Peyer's patch (tissue), 4 donors: ENCODE data around the gene ALKBH6. TPM values are rescaled to one million over a fixed set of nuclear protein-coding genes. Genes with fewer than 3 reads are reported as not detected.
"Not testable (repeated sequence)": the region's sequence is repeated elsewhere in the genome, so short reads cannot be mapped to it uniquely, and the experiment has no call there.

Experiments used
- DNase-seq, 3 donors: peaks; one replicate each; pipeline ENCODE4 v3.0.0-alpha.2; 2017 to 2019
- H3K27ac ChIP-seq, 4 donors: fragments of 200-600 bp; sonication (generic); one replicate each; pipeline ENCODE4 v1.5.1; 2016 to 2019
- H3K27me3 ChIP-seq, 2 donors: fragments of 200-600 bp; sonication (generic); one replicate each; pipeline ENCODE4 v1.5.1; 2019
- H3K36me3 ChIP-seq, 3 donors: fragments of 200-600 bp; sonication (generic); one replicate each; pipeline ENCODE4 v1.5.1; 2016 to 2019
- H3K4me1 ChIP-seq, 4 donors: fragments of 200-600 bp; sonication (generic); one replicate each; pipeline ENCODE4 v1.5.1; 2016 to 2019
- H3K4me3 ChIP-seq, 4 donors: fragments of 200-600 bp; sonication (generic); 1 replicate in 3 of 4; 2 replicates in 1 of 4; pipeline ENCODE4 v1.5.1; 2016 to 2019; ENCODE audit warnings: mild to moderate bottlenecking in 1 of 4
- H3K9me3 ChIP-seq, 4 donors: fragments of 200-600 bp; sonication (generic); one replicate each; pipeline ENCODE4 v1.5.1; 2016 to 2019; ENCODE audit warnings: mild to moderate bottlenecking in 1 of 4
- CTCF ChIP-seq, 6 experiments: fragments of 450-650 bp in 4 of 6; fragments of 200-600 bp in 2 of 6; sonication (generic) in 1 of 6; IDR thresholded peaks; one replicate each; pipeline ENCODE4 v1.5.1; 2017 to 2019; ENCODE audit warnings: antibody characterized with exemption in 6 of 6, mild to moderate bottlenecking in 3 of 6, moderate library complexity in 1 of 6
- POLR2A ChIP-seq, 2 donors: fragments of 450-650 bp; IDR thresholded peaks; one replicate each; pipeline ENCODE4 v1.5.1; 2017; ENCODE audit warnings: antibody characterized with exemption in 2 of 2, mild to moderate bottlenecking in 2 of 2, moderate library complexity in 2 of 2
- total RNA-seq, 4 donors: library from RNA; depleted of rRNA; stranded (reverse); fragments of >200 nt; gene quantifications; one replicate each; pipeline ENCODE4 v1.1.0, GENCODE V29; 2016

ALKBH6 gene
- total RNA-seq, 4 donors from 2014 or later, result 26.4 to 56.9 (median 39.8) TPM

GRCh38 chr19:35987571-35987896, 26.5 kb downstream of the ALKBH6 start:
- Histone ChIP-seq H3K27me3 (peaks cover 0 to 8% of the 10 kb centered on the region in 2 donors), H3K4me3 (peak overlapping the region in 3 of 4 donors; percentile 29 to 51 (median 46)), H3K9me3 (no peaks in the 10 kb centered on the region), H3K36me3 (no peaks in the 10 kb centered on the region), H3K27ac (no peak overlapping the region), H3K4me1 (peaks cover 0 to 7% (median 0%) of the 10 kb centered on the region in 4 donors)
- TF ChIP-seq POLR2A (IDR thresholded peaks at IDR 0.05) (no peak), CTCF (IDR thresholded peaks at IDR 0.05) (no peak)
- DNase-seq, result no peak

GRCh38 chr19:35986664-35987570, 27.1 kb downstream of the ALKBH6 start:
- Histone ChIP-seq H3K27me3 (peaks cover 0 to 8% of the 10 kb centered on the region in 2 donors), H3K27ac (peak overlapping the region in 1 of 4 donors; percentile 18), H3K4me1 (peaks cover 0 to 7% (median 0%) of the 10 kb centered on the region in 4 donors), H3K4me3 (peak overlapping the region; percentile 29 to 51 (median 47)), H3K36me3 (no peaks in the 10 kb centered on the region), H3K9me3 (no peaks in the 10 kb centered on the region)
- DNase-seq, result peak in 2 of 3 donors; percentile 59 to 72
- TF ChIP-seq CTCF (IDR thresholded peaks at IDR 0.05), result no peak
- TF ChIP-seq POLR2A (IDR thresholded peaks at IDR 0.05), result no peak

GRCh38 chr19:35986111-35986510, 27.9 kb downstream of the ALKBH6 start:
- Histone ChIP-seq H3K4me3 (no peak overlapping the region), H3K27me3 (peaks cover 0 to 8% of the 10 kb centered on the region in 2 donors), H3K4me1 (peaks cover 0 to 7% (median 0%) of the 10 kb centered on the region in 4 donors), H3K36me3 (no peaks in the 10 kb centered on the region), H3K27ac (no peak overlapping the region), H3K9me3 (no peaks in the 10 kb centered on the region)
- TF ChIP-seq CTCF (IDR thresholded peaks at IDR 0.05) (no peak), POLR2A (IDR thresholded peaks at IDR 0.05) (no peak)
- DNase-seq, result no peak

GRCh38 chr19:35983177-35983576, 30.8 kb downstream of the ALKBH6 start:
- DNase-seq, result no peak
- H3K9me3 ChIP-seq, result no peaks in the 10 kb centered on the region
- H3K27me3 ChIP-seq, result peaks cover 0 to 8% of the 10 kb centered on the region in 2 donors
- H3K4me3 ChIP-seq, result no peak overlapping the region
- no peaks in the 10 kb centered on the region for H3K36me3 ChIP-seq
- no peak for TF ChIP-seq CTCF (IDR thresholded peaks at IDR 0.05)
- TF ChIP-seq POLR2A (IDR thresholded peaks at IDR 0.05), result no peak
- H3K4me1 ChIP-seq, result peaks cover 0 to 7% (median 0%) of the 10 kb centered on the region in 4 donors
- H3K27ac ChIP-seq, result no peak overlapping the region

GRCh38 chr19:35980997-35981396, 33.0 kb downstream of the ALKBH6 start:
- not testable (repeated sequence) for H3K9me3 ChIP-seq, H3K4me3 ChIP-seq, H3K27me3 ChIP-seq, DNase-seq, H3K4me1 ChIP-seq, H3K27ac ChIP-seq, H3K36me3 ChIP-seq

- Histone ChIP-seq H3K4me1 (no peaks in the 10 kb centered on the region), H3K27me3 (no peaks in the 10 kb centered on the region), H3K4me3 (no peak overlapping the region), H3K9me3 (no peaks in the 10 kb centered on the region), H3K27ac (no peak overlapping the region), H3K36me3 (no peaks in the 10 kb centered on the region)
- no peak for TF ChIP-seq POLR2A (IDR thresholded peaks at IDR 0.05)
- no peak for TF ChIP-seq CTCF (IDR thresholded peaks at IDR 0.05)
- no peak for DNase-seq
Measured at GRCh38 chr19:35978832-35979365, 35.1 kb downstream of the ALKBH6 start.
